Measurements from ENCODE around the gene UBAP1L. TPM values are rescaled to one million over a fixed set of nuclear protein-coding genes. Genes with fewer than 3 reads are reported as not detected.

UBAP1L gene
- total and polyA plus RNA-seq, 2 of the 4 experiments (the other 2 are of a cell fraction): 0.36 to 1.1 TPM

DNA sequence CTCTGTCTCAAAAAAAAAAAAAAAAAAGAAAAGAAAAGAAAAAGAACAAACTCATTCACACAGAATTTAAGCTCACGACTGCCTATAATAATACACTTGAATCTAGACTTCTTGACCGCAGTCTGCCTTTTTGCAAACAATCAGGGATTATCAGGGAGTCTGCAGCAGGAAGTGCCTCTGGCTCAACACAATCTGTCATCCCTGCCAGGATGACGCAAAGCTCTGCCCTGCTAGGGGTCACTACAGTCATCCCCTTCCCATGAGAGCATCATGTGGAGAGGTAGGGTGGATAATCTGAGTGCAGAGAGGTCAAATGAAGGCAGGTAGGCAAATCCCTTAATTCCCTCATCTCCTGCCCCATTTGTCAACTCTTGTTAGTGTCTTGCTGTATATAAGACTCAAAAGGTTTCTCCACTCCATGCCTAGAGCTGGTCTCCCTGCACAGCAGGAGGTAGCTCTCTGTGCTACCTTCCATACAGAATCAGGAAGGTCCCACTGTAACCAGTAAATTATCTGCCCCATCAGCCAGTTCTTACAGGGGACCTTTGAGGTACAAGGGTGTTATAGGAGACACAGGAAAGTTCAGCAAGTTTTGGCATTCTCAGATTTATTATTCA lies 4.2 kb downstream of the UBAP1L start:
- Histone ChIP-seq H3K14ac (replicated peaks; ENCODE audit: low read depth, low read length) (no peak overlapping the region), H3K9me1 (ENCODE audit: insufficient read depth, low read length) (peaks cover 11% of the 10 kb centered on the region; the same call in 1 of the 2 replicates), H3K36me3 (ENCODE audit: control insufficient read depth, insufficient read depth, low read length) (peaks cover 19% of the 10 kb centered on the region), H4K20me1 (ENCODE audit: insufficient read depth, low read length) (peaks cover 10% of the 10 kb centered on the region), H4K5ac (ENCODE audit: low read depth, low read length) (no peak overlapping the region), H3K9me3 (ENCODE audit: control insufficient read depth, insufficient read depth, low read length) (no peaks in the 10 kb centered on the region), H3K27ac (ENCODE audit: insufficient read depth, low read length) (no peak overlapping the region), H3K27me3 (ENCODE audit: control insufficient read depth, insufficient read depth, low read length) (no peaks in the 10 kb centered on the region), H3K23ac (ENCODE audit: low read depth, low read length) (no peak overlapping the region), H3K4me1 (ENCODE audit: control insufficient read depth, insufficient read depth, low read length) (no peaks in the 10 kb centered on the region), H4K91ac (ENCODE audit: insufficient read depth, low read depth, low read length) (no peak overlapping the region), H2BK15ac (ENCODE audit: low read depth, low read length) (no peak overlapping the region), H3K4me2 (ENCODE audit: low read depth, low read length) (no peak overlapping the region), H3K79me1 (ENCODE audit: low read depth in 1 of 2, low read length in 2 of 2) (peaks cover 3 to 7% of the 10 kb centered on the region in 2 experiments; a peak in 2 of 4 replicates), H3K4me3 (ENCODE audit: insufficient read depth, low read depth, low read length) (no peak overlapping the region), H2BK20ac (ENCODE audit: low read depth, low read length) (no peak overlapping the region), H2AK5ac (ENCODE audit: low read depth, low read length) (no peak overlapping the region), H3K18ac (ENCODE audit: low read depth, low read length) (no peak overlapping the region), H3K9ac (ENCODE audit: low read depth, low read length) (no peak overlapping the region), H2BK5ac (ENCODE audit: low read depth, low read length, poor library complexity, severe bottlenecking) (no peak overlapping the region), H2AK9ac (replicated peaks; ENCODE audit: low read depth, low read length, poor library complexity) (no peak overlapping the region), H2AFZ (replicated peaks; ENCODE audit: low read length, poor library complexity) (no peak overlapping the region), H4K8ac (ENCODE audit: low read depth in 2 of 2, low read length in 2 of 2) (no peak overlapping the region), H2BK120ac (ENCODE audit: low read depth, low read length) (no peak overlapping the region), H3K4ac (ENCODE audit: low read depth, low read length) (no peak overlapping the region), H3K56ac (ENCODE audit: extremely low read depth, insufficient read depth, low read length) (no peak overlapping the region)
- no CpG with 5 or more reads among the region's 3 CpGs for WGBS, 2 experiments (ENCODE audit: extremely low coverage in 2 of 2, insufficient read length in 1 of 2)
- ChIA-PET POLR2A (ENCODE audit: unreplicated experiment) (no interaction called here), CTCF (interaction anchor here (0.7 to 1.0 kb wide), 3 partner anchors 8 to 9 kb away, joined by 3 read pairs; no protein-coding TSS in a partner anchor)
- TF ChIP-seq MAFK (IDR thresholded peaks at IDR 0.05; ENCODE audit: low read depth, low read length): no peak
- TF ChIP-seq RFX5 (IDR thresholded peaks at IDR 0.05; ENCODE audit: low read depth, low read length): no peak
- TF ChIP-seq ELK1 (IDR thresholded peaks at IDR 0.05; ENCODE audit: borderline replicate concordance, low read depth, low read length): no peak
- peak; percentile 82 for TF ChIP-seq CEBPB (IDR thresholded peaks at IDR 0.05; ENCODE audit: low read depth, low read length)
- no peak for TF ChIP-seq NFE2L2 (IDR thresholded peaks at IDR 0.05; ENCODE audit: low read depth, low read length)
- no peak for TF ChIP-seq CHD1 (IDR thresholded peaks at IDR 0.05; ENCODE audit: low read depth, low read length)
- peak; percentile 11; the same call in 1 of the 2 replicates for TF ChIP-seq BHLHE40 (IDR thresholded peaks at IDR 0.05; ENCODE audit: low read depth, low read length)
- peak; percentile 59 for TF ChIP-seq FOS (IDR thresholded peaks at IDR 0.05; ENCODE audit: low read depth, low read length)
- no peak for TF ChIP-seq SMC3 (IDR thresholded peaks at IDR 0.05; ENCODE audit: low read depth, low read length)
- BruUV-seq (replicated peaks): no TSS peak
- peak; percentile 92 for DNase-seq
- in situ Hi-C loops (cut with MboI; ENCODE audit: low sequenced_read_pairs) (no loop called here), intact Hi-C loops (cut with micrococcal nuclease) (loop anchor here (10.0 kb wide), 1 partner anchor 54 kb away; no protein-coding TSS in a partner anchor), dilution Hi-C loops (cut with HindIII; ENCODE audit: low sequenced_read_pairs, unreplicated experiment) (no loop called here)
- ATAC-seq (ENCODE audit: low read depth): peak; percentile 91
